Neural progenitor cell (in vitro differentiated cells): ENCODE results near the gene PVR. TPM values are rescaled to one million over a fixed set of nuclear protein-coding genes. Genes with fewer than 3 reads are reported as not detected.

Experiments
- DNase-seq: peaks from one replicate; pipeline ENCODE4 v3.0.0-alpha.2; 2016; ENCODE audit warnings: low spot score
- H2AFZ ChIP-seq: fragments of 200-600 bp; sonication (generic); replicated peaks from 2 replicates; pipeline ENCODE4 v1.6.1; 2016; ENCODE audit warnings: antibody characterized with exemption
- H3F3A ChIP-seq: fragments of 200-600 bp; sonication (generic); 2 replicates; pipeline ENCODE4 v1.6.1; 2016; ENCODE audit warnings: antibody characterized with exemption, low read depth
- H3K27ac ChIP-seq: fragments of 200-600 bp; sonication (generic); 2 replicates; pipeline ENCODE4 v1.5.1; 2016; ENCODE audit warnings: mild to moderate bottlenecking
- H3K27me3 ChIP-seq: fragments of 200-600 bp; sonication (generic); 2 replicates; pipeline ENCODE4 v1.6.1; 2016; ENCODE audit warnings: mild to moderate bottlenecking, moderate library complexity
- H3K36me3 ChIP-seq: fragments of 200-600 bp; sonication (generic); 2 replicates; pipeline ENCODE4 v1.5.1; 2016
- H3K4me1 ChIP-seq: fragments of 200-600 bp; sonication (generic); 2 replicates; pipeline ENCODE4 v1.6.1; 2016; ENCODE audit warnings: mixed run types
- H3K4me2 ChIP-seq: fragments of 200-600 bp; sonication (generic); 2 replicates; pipeline ENCODE4 v1.6.1; 2016
- H3K4me3 ChIP-seq: fragments of 200-600 bp; sonication (generic); 2 replicates; pipeline ENCODE4 v1.5.1; 2016
- H3K79me2 ChIP-seq: fragments of 200-600 bp; sonication (generic); 2 replicates; pipeline ENCODE4 v1.6.1; 2016; ENCODE audit warnings: low read depth
- H3K9ac ChIP-seq: fragments of 200-600 bp; sonication (generic); 2 replicates; pipeline ENCODE4 v1.6.1; 2016
- H3K9me3 ChIP-seq: fragments of 200-600 bp; sonication (generic); 2 replicates; pipeline ENCODE4 v1.5.1; 2016; ENCODE audit warnings: low read depth
- H4K20me1 ChIP-seq: fragments of 200-600 bp; sonication (generic); 2 replicates; pipeline ENCODE4 v1.6.1; 2016; ENCODE audit warnings: low read depth
- H3K27ac Mint-ChIP-seq: 3 replicates; pipeline ENCODE4 v1.8.0; 2021; ENCODE audit warnings: mixed read lengths
- H3K27me3 Mint-ChIP-seq: 2 replicates; pipeline ENCODE4 v1.8.0; 2022; ENCODE audit warnings: low read depth, mild to moderate bottlenecking, inconsistent platforms, moderate library complexity, mixed read lengths; ENCODE audit not compliant: insufficient read depth
- H3K36me3 Mint-ChIP-seq: 3 replicates; pipeline ENCODE4 v1.8.0; 2021; ENCODE audit warnings: mixed read lengths
- H3K4me1 Mint-ChIP-seq: 3 replicates; pipeline ENCODE4 v1.8.0; 2021; ENCODE audit warnings: mixed read lengths
- H3K4me3 Mint-ChIP-seq: 3 replicates; pipeline ENCODE4 v1.8.0; 2021; ENCODE audit warnings: mild to moderate bottlenecking, moderate library complexity, mixed read lengths
- H3K9me3 Mint-ChIP-seq: 3 replicates; pipeline ENCODE4 v1.8.0; 2020; ENCODE audit warnings: mixed read lengths
- EZH2 ChIP-seq: fragments of 200-600 bp; sonication (generic); IDR thresholded peaks from 2 replicates; pipeline ENCODE4 v1.6.1; 2017; ENCODE audit warnings: antibody characterized with exemption, mild to moderate bottlenecking, moderate library complexity
- EZH2phosphoT487 ChIP-seq: fragments of 200-600 bp; sonication (generic); IDR thresholded peaks from 2 replicates; pipeline ENCODE4 v1.6.1; 2017; ENCODE audit warnings: antibody characterized with exemption
- total RNA-seq: library from RNA; depleted of rRNA; stranded (reverse); fragments of >200 nt; gene quantifications from 2 replicates; pipeline ENCODE4 v1.2.3, GENCODE V29; 2015; ENCODE audit warnings: low replicate concordance
- TF ChIP-seq, protein P1 (sequence below): fragments of 200-600 bp; sonication (generic); IDR thresholded peaks from 2 replicates; pipeline ENCODE4 v1.5.1; 2017; ENCODE audit warnings: antibody characterized with exemption, mild to moderate bottlenecking

The PVR gene
- total RNA-seq, 1 donor from 2014 or later: 4.4 TPM

DNA sequence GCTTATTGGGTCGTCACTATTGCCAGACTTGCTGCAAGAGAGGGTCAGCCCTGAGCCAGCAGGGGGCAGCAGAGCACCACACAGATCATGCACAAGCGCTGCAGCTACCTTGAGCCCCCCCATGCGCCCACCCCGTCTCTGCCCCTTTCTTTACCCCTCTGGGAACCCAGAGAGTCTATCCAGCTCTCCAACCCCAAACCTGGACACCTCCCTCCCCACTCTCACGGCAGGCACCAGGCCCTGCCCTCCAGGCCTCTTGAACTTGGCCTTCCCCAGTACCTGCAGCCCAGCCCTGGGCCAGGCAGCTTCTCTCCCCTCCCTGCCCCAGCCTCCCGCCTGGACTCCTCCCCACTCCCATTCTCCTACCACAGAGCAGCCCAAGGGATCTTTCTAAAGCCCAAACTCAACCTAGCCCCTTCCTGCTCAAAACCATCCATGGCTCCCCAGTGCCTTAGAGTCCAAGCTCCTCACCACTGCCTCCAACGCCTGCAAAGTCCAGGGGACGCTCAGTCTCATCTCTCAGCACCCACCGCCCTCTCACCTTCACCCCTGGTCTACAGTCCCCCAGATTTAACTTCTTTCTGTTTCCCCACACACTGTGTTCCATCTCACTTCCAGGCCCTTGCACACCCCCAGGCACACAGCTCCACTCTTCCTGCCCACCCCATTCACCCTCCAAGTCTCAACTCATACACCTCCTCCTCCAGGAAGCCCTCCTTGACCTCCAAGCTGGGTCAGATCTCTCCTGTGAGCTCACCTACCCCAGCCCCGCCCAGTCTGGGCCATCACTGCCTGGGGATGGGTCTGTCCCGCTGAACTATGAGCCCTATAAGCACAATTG, 45.8 kb downstream of the PVR start:
- no peak overlapping the region for H3K4me2 ChIP-seq
- Mint-ChIP-seq H3K27me3 (peaks cover 9% of the 10 kb centered on the region), H3K4me3 (no peak overlapping the region), H3K4me1 (peaks cover 8% of the 10 kb centered on the region), H3K36me3 (no peaks in the 10 kb centered on the region), H3K27ac (no peak overlapping the region), H3K9me3 (no peaks in the 10 kb centered on the region)
- no peak overlapping the region for H2AFZ ChIP-seq
- DNase-seq: peak; percentile 85
- H4K20me1 ChIP-seq: no peaks in the 10 kb centered on the region
- no peak overlapping the region for H3K9ac ChIP-seq
- TF ChIP-seq, protein P1, sequence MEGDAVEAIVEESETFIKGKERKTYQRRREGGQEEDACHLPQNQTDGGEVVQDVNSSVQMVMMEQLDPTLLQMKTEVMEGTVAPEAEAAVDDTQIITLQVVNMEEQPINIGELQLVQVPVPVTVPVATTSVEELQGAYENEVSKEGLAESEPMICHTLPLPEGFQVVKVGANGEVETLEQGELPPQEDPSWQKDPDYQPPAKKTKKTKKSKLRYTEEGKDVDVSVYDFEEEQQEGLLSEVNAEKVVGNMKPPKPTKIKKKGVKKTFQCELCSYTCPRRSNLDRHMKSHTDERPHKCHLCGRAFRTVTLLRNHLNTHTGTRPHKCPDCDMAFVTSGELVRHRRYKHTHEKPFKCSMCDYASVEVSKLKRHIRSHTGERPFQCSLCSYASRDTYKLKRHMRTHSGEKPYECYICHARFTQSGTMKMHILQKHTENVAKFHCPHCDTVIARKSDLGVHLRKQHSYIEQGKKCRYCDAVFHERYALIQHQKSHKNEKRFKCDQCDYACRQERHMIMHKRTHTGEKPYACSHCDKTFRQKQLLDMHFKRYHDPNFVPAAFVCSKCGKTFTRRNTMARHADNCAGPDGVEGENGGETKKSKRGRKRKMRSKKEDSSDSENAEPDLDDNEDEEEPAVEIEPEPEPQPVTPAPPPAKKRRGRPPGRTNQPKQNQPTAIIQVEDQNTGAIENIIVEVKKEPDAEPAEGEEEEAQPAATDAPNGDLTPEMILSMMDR: peak; percentile 87
- TF ChIP-seq EZH2phosphoT487 (no peak), EZH2 (no peak)
- H3K79me2 ChIP-seq: no peaks in the 10 kb centered on the region
- no peaks in the 10 kb centered on the region for H3K36me3 ChIP-seq
- H3K9me3 ChIP-seq: no peaks in the 10 kb centered on the region
- H3K4me3 ChIP-seq: no peak overlapping the region
- H3F3A ChIP-seq: no peaks in the 10 kb centered on the region
- no peaks in the 10 kb centered on the region for H3K27me3 ChIP-seq
- H3K27ac ChIP-seq: no peak overlapping the region
- H3K4me1 ChIP-seq: no peaks in the 10 kb centered on the region

DNA sequence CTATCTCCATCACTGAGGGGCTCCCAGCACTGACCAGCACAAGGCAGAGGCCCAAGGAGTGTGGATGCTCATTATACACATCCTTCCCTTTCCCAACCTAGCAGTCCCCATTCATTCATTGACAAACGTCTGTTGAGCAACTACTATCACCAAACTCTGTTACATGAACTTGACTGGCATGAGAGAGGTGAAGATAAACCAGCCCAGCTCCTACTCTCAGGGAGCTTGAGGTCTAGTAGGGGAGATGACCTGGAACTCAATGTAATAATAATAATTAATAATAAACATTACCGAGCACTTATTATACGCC, 46.4 kb downstream of the PVR start:
- H3K4me1 ChIP-seq: no peaks in the 10 kb centered on the region
- no peaks in the 10 kb centered on the region for H3F3A ChIP-seq
- Mint-ChIP-seq H3K27ac (no peak overlapping the region), H3K4me3 (peak overlapping the region; percentile 10), H3K27me3 (peaks cover 9% of the 10 kb centered on the region), H3K4me1 (peaks cover 4% of the 10 kb centered on the region), H3K36me3 (no peaks in the 10 kb centered on the region), H3K9me3 (no peaks in the 10 kb centered on the region)
- H3K79me2 ChIP-seq: no peaks in the 10 kb centered on the region
- no peak overlapping the region for H3K4me2 ChIP-seq
- TF ChIP-seq EZH2phosphoT487: no peak
- H3K9me3 ChIP-seq: no peaks in the 10 kb centered on the region
- H3K4me3 ChIP-seq: no peak overlapping the region
- H3K27me3 ChIP-seq: no peaks in the 10 kb centered on the region
- H3K9ac ChIP-seq: no peak overlapping the region
- no peak overlapping the region for H3K27ac ChIP-seq
- DNase-seq: no peak
- H3K36me3 ChIP-seq: no peaks in the 10 kb centered on the region
- H2AFZ ChIP-seq: no peak overlapping the region
- H4K20me1 ChIP-seq: no peaks in the 10 kb centered on the region

DNA sequence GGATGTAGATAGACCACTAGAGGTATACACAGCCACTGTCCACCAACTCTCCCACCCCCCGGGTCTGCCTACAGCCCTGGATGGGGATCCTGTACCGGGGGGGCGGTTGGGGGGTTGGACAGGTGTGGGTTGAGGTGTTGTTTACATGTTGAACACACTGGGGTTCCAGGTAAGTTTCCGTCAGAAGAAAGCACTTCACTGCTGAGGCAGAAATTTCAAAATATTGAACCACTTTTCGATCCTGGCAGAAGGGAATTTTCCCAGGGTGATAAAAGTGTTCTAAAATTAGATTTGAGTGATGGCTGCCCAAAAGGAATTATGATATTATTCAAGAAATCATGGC, 48.6 kb downstream of the PVR start:
- peaks cover 7% of the 10 kb centered on the region for H3K27me3 Mint-ChIP-seq
- H3K9me3 Mint-ChIP-seq: no peaks in the 10 kb centered on the region
- Histone ChIP-seq H3K9me3 (no peaks in the 10 kb centered on the region), H3K79me2 (no peaks in the 10 kb centered on the region), H3K36me3 (no peaks in the 10 kb centered on the region), H3K27ac (no peak overlapping the region), H3K27me3 (no peaks in the 10 kb centered on the region), H3K9ac (no peak overlapping the region), H3K4me1 (no peaks in the 10 kb centered on the region), H3K4me2 (no peak overlapping the region), H4K20me1 (no peaks in the 10 kb centered on the region), H3K4me3 (no peak overlapping the region), H3F3A (no peaks in the 10 kb centered on the region), H2AFZ (no peak overlapping the region)
- no peak for TF ChIP-seq EZH2phosphoT487
- TF ChIP-seq, protein P1: no peak
- no peak for TF ChIP-seq EZH2
- no peak overlapping the region for H3K4me3 Mint-ChIP-seq
- peaks cover 6% of the 10 kb centered on the region for H3K4me1 Mint-ChIP-seq
- no peaks in the 10 kb centered on the region for H3K36me3 Mint-ChIP-seq
- no peak overlapping the region for H3K27ac Mint-ChIP-seq
- no peak for DNase-seq

DNA sequence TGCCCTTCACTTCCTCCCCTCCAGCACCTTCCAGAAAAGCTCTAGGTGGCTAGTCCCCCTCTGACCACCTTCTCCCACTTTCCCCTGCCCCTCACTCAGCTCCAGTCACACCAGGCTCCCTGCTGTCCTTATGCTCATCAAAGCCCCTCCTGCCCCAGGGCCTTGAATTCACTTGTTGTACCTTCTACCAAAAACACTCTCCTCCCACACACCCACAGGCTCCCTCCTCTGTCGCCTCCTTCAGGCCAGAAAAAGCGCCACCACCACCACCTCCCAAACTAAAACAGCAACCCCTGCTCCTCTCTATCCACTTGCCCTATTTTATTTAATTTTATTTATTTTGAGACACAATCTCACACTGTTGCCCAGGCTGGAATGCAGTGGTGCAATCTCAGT, 50.5 kb downstream of the PVR start:
- no peak overlapping the region for H3K4me3 Mint-ChIP-seq
- Histone ChIP-seq H3K9ac (no peak overlapping the region), H4K20me1 (no peaks in the 10 kb centered on the region), H3K4me1 (no peaks in the 10 kb centered on the region), H3K27me3 (no peaks in the 10 kb centered on the region), H3K36me3 (no peaks in the 10 kb centered on the region), H2AFZ (no peak overlapping the region), H3F3A (no peaks in the 10 kb centered on the region), H3K4me2 (no peak overlapping the region), H3K4me3 (no peak overlapping the region), H3K9me3 (no peaks in the 10 kb centered on the region), H3K27ac (no peak overlapping the region), H3K79me2 (no peaks in the 10 kb centered on the region)
- H3K27me3 Mint-ChIP-seq: peaks cover 4% of the 10 kb centered on the region
- H3K4me1 Mint-ChIP-seq: peaks cover 6% of the 10 kb centered on the region
- TF ChIP-seq, protein P1: peak; percentile 42
- TF ChIP-seq EZH2: no peak
- TF ChIP-seq EZH2phosphoT487: no peak
- no peak overlapping the region for H3K27ac Mint-ChIP-seq
- H3K36me3 Mint-ChIP-seq: no peaks in the 10 kb centered on the region
- DNase-seq: no peak
- H3K9me3 Mint-ChIP-seq: no peaks in the 10 kb centered on the region
